ENCODE results near the gene ZNF710.

The ZNF710 gene

GRCh38 chr15:90038632-90039095 lies 37.5 kb downstream of the ZNF710 start:
- no peak for DNase-seq
- ATAC-seq = peak; percentile 1

- ATAC-seq = no peak
- DNase-seq = no peak
Observed at GRCh38 chr15:90039996-90040395, 38.9 kb downstream of the ZNF710 start.

GRCh38 chr15:90040618-90041017 lies 39.5 kb downstream of the ZNF710 start:
- ATAC-seq (no peak), DNase-seq (no peak)

- no peak for ATAC-seq
Observed at GRCh38 chr15:90042356-90042755, 41.2 kb downstream of the ZNF710 start.

GRCh38 chr15:90042766-90043529 lies 41.8 kb downstream of the ZNF710 start:
- DNase-seq (no peak), ATAC-seq (no peak)

More at GRCh38 chr15:90042356-90042755, 41.2 kb downstream of the ZNF710 start:
- no peak for DNase-seq

GRCh38 chr15:90043530-90044010 lies 42.4 kb downstream of the ZNF710 start:
- ATAC-seq (no peak), DNase-seq (no peak)

GRCh38 chr15:90044191-90044590 lies 43.1 kb downstream of the ZNF710 start:
- no peak for DNase-seq
- no peak for ATAC-seq

- DNase-seq (no peak), ATAC-seq (no peak)
Observed at GRCh38 chr15:90044916-90045371, 43.8 kb downstream of the ZNF710 start.

GRCh38 chr15:90046289-90046688 lies 45.2 kb downstream of the ZNF710 start:
- DNase-seq (no peak), ATAC-seq (no peak)

- ATAC-seq = no peak
Observed at GRCh38 chr15:90046911-90047392, 45.8 kb downstream of the ZNF710 start.

GRCh38 chr15:90047956-90048575 lies 46.9 kb downstream of the ZNF710 start:
- DNase-seq (no peak), ATAC-seq (no peak)

More at GRCh38 chr15:90046911-90047392, 45.8 kb downstream of the ZNF710 start:
- no peak for DNase-seq

- ATAC-seq = no peak
- DNase-seq = no peak
Observed at GRCh38 chr15:90049030-90049429, 47.9 kb downstream of the ZNF710 start.

- DNase-seq (no peak), ATAC-seq (no peak)
Observed at GRCh38 chr15:90049666-90050604, 48.8 kb downstream of the ZNF710 start.

- DNase-seq (no peak), ATAC-seq (no peak)
Observed at GRCh38 chr15:90051874-90052273, 50.8 kb downstream of the ZNF710 start.

GRCh38 chr15:90053685-90054466 lies 52.8 kb downstream of the ZNF710 start:
- no peak for ATAC-seq

GRCh38 chr15:90054618-90055097 lies 53.5 kb downstream of the ZNF710 start:
- DNase-seq (no peak), ATAC-seq (no peak)

More at GRCh38 chr15:90053685-90054466, 52.8 kb downstream of the ZNF710 start:
- DNase-seq = no peak

- DNase-seq = no peak
- ATAC-seq = no peak
Observed at GRCh38 chr15:90055182-90055581, 54.1 kb downstream of the ZNF710 start.

- ATAC-seq (no peak), DNase-seq (no peak)
Observed at GRCh38 chr15:90056529-90056928, 55.4 kb downstream of the ZNF710 start.

GRCh38 chr15:90058308-90058707 lies 57.2 kb downstream of the ZNF710 start:
- no peak for ATAC-seq
- no peak for DNase-seq

GRCh38 chr15:90058775-90059174 lies 57.7 kb downstream of the ZNF710 start:
- DNase-seq (no peak), ATAC-seq (no peak)
